ENCODE results near the gene SPPL2C.

SPPL2C gene

GRCh38 chr17:45877467-45877866 is 32.8 kb downstream of the SPPL2C start:
- no peaks in the 10 kb centered on the region for H3K79me2 ChIP-seq (ENCODE audit: insufficient read depth, low read depth)
- H4K20me1 ChIP-seq (ENCODE audit: insufficient read depth): no peaks in the 10 kb centered on the region
- H3K4me1 ChIP-seq (ENCODE audit: low read depth, poor library complexity, severe bottlenecking): peaks cover 27% of the 10 kb centered on the region
- no peak overlapping the region for H3K4me2 ChIP-seq
- no peak overlapping the region for H3K4me3 ChIP-seq (IDR thresholded peaks at IDR 0.05; ENCODE audit: insufficient read depth, low read depth, low read length)
- no peaks in the 10 kb centered on the region for H3K36me3 ChIP-seq (ENCODE audit: insufficient read depth)
- no peak overlapping the region for H3K27ac ChIP-seq
- no peak overlapping the region for H2AFZ ChIP-seq (ENCODE audit: low read depth)
- no peak for TF ChIP-seq CTCF (conservative IDR thresholded peaks at IDR 0.05; ENCODE audit: low read depth, low read length)
- H3K27me3 ChIP-seq (ENCODE audit: insufficient read depth, low read depth): no peaks in the 10 kb centered on the region
- no peak overlapping the region for H3K9ac ChIP-seq

GRCh38 chr17:45883063-45883462 is 38.4 kb downstream of the SPPL2C start:
- H3K27me3 ChIP-seq (ENCODE audit: insufficient read depth, low read depth): no peaks in the 10 kb centered on the region
- no peaks in the 10 kb centered on the region for H4K20me1 ChIP-seq (ENCODE audit: insufficient read depth)
- H3K27ac ChIP-seq: no peak overlapping the region
- TF ChIP-seq CTCF (conservative IDR thresholded peaks at IDR 0.05; ENCODE audit: low read depth, low read length): no peak
- no peak overlapping the region for H3K9ac ChIP-seq
- H3K4me3 ChIP-seq (IDR thresholded peaks at IDR 0.05; ENCODE audit: insufficient read depth, low read depth, low read length): no peak overlapping the region
- H3K36me3 ChIP-seq (ENCODE audit: insufficient read depth): no peaks in the 10 kb centered on the region
- no peaks in the 10 kb centered on the region for H3K4me1 ChIP-seq (ENCODE audit: low read depth, poor library complexity, severe bottlenecking)
- no peaks in the 10 kb centered on the region for H3K79me2 ChIP-seq (ENCODE audit: insufficient read depth, low read depth)
- H3K4me2 ChIP-seq: no peak overlapping the region
- no peak overlapping the region for H2AFZ ChIP-seq (ENCODE audit: low read depth)

- Histone ChIP-seq H2AFZ (ENCODE audit: low read depth) (no peak overlapping the region), H3K9ac (no peak overlapping the region), H4K20me1 (ENCODE audit: insufficient read depth) (no peaks in the 10 kb centered on the region), H3K27ac (no peak overlapping the region), H3K79me2 (ENCODE audit: insufficient read depth, low read depth) (no peaks in the 10 kb centered on the region), H3K4me3 (IDR thresholded peaks at IDR 0.05; ENCODE audit: insufficient read depth, low read depth, low read length) (no peak overlapping the region), H3K27me3 (ENCODE audit: insufficient read depth, low read depth) (no peaks in the 10 kb centered on the region), H3K36me3 (ENCODE audit: insufficient read depth) (no peaks in the 10 kb centered on the region), H3K4me1 (ENCODE audit: low read depth, poor library complexity, severe bottlenecking) (no peaks in the 10 kb centered on the region), H3K4me2 (no peak overlapping the region)
- TF ChIP-seq CTCF (conservative IDR thresholded peaks at IDR 0.05; ENCODE audit: low read depth, low read length): no peak
These were observed 42.2 kb downstream of the SPPL2C start for GRCh38 chr17:45886852-45887251.

GRCh38 chr17:45888392-45888791 is 43.7 kb downstream of the SPPL2C start:
- H3K27me3 ChIP-seq (ENCODE audit: insufficient read depth, low read depth): no peaks in the 10 kb centered on the region
- H3K79me2 ChIP-seq (ENCODE audit: insufficient read depth, low read depth): no peaks in the 10 kb centered on the region
- no peak overlapping the region for H3K4me2 ChIP-seq
- no peaks in the 10 kb centered on the region for H4K20me1 ChIP-seq (ENCODE audit: insufficient read depth)
- no peak overlapping the region for H3K4me3 ChIP-seq (IDR thresholded peaks at IDR 0.05; ENCODE audit: insufficient read depth, low read depth, low read length)
- H3K9ac ChIP-seq: no peak overlapping the region
- H3K27ac ChIP-seq: no peak overlapping the region
- no peaks in the 10 kb centered on the region for H3K4me1 ChIP-seq (ENCODE audit: low read depth, poor library complexity, severe bottlenecking)
- H2AFZ ChIP-seq (ENCODE audit: low read depth): no peak overlapping the region
- no peaks in the 10 kb centered on the region for H3K36me3 ChIP-seq (ENCODE audit: insufficient read depth)
- no peak for TF ChIP-seq CTCF (conservative IDR thresholded peaks at IDR 0.05; ENCODE audit: low read depth, low read length)

Data from KMS-11 (cell line).